GM21360 (cell line): ENCODE results near the gene P4HB.

Experiments
- ATAC-seq: cut with Tn5 transposase; IDR thresholded peaks from one replicate; pipeline ENCODE4 v1.9.1; 2021; ENCODE audit warnings: mild to moderate bottlenecking, moderate library complexity; ENCODE audit not compliant: unreplicated experiment

The P4HB gene

GRCh38 chr17:81813371-81813684 lies 47.0 kb downstream of the P4HB start:
- no peak for ATAC-seq

- no peak for ATAC-seq
These were observed 47.6 kb downstream of the P4HB start for GRCh38 chr17:81812571-81813370.

GRCh38 chr17:81811705-81812570 lies 48.4 kb downstream of the P4HB start:
- ATAC-seq: no peak

- no peak for ATAC-seq
These were observed 49.2 kb downstream of the P4HB start for GRCh38 chr17:81810892-81811704.

GRCh38 chr17:81810476-81810875 lies 49.9 kb downstream of the P4HB start:
- ATAC-seq: no peak

GRCh38 chr17:81809556-81809998 lies 50.8 kb downstream of the P4HB start:
- ATAC-seq: no peak

- no peak for ATAC-seq
These were observed 51.4 kb downstream of the P4HB start for GRCh38 chr17:81808778-81809555.

GRCh38 chr17:81807839-81808238 lies 52.5 kb downstream of the P4HB start:
- no peak for ATAC-seq

- no peak for ATAC-seq
These were observed 53.1 kb downstream of the P4HB start for GRCh38 chr17:81807210-81807719.

GRCh38 chr17:81806461-81807209 lies 53.7 kb downstream of the P4HB start:
- ATAC-seq: no peak

GRCh38 chr17:81805707-81806460 lies 54.5 kb downstream of the P4HB start:
- ATAC-seq: no peak

GRCh38 chr17:81804559-81805399 lies 55.6 kb downstream of the P4HB start:
- ATAC-seq: no peak

GRCh38 chr17:81803728-81804558 lies 56.4 kb downstream of the P4HB start, which contains the start of gene GCGR:
TSS of gene GCGR (plus strand) at chr17:81804150. CDS start at chr17:81809019, 4,869 bp downstream.
- no peak for ATAC-seq

GRCh38 chr17:81802856-81803643 lies 57.3 kb downstream of the P4HB start:
- ATAC-seq: no peak

- no peak for ATAC-seq
These were observed 58.1 kb downstream of the P4HB start for GRCh38 chr17:81802048-81802758.

GRCh38 chr17:81801327-81801726 lies 59.0 kb downstream of the P4HB start:
- no peak for ATAC-seq
